ENCODE results near the gene MPPED2. TPM values are rescaled to one million over a fixed set of nuclear protein-coding genes. Genes with fewer than 3 reads are reported as not detected.
"Not testable (repeated sequence)": the region's sequence is repeated elsewhere in the genome, so short reads cannot be mapped to it uniquely, and the experiment has no call there.

The MPPED2 gene
- total and polyA plus RNA-seq, 5 donors, result 1.7 to 3.8 (median 3.5) TPM

DNA sequence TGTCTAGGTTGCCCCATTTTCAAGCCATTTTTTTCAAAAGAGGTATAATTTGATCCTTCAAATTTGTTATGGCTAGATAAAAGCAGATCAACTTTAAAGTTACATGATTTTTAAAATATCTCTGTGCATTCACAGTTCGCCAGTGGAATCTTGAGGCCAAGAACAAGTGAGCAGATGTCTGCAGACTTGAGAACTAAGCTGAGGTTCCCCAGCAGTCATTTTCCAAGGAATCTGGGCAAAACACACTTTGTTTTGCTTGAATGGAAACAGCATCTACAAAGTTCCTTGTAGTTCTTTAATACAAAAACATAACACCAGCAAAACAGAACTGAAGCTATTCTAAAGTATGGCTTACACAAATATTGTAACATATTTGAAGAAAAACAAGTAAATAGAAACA is 7.7 kb downstream of the MPPED2 start:
- intact Hi-C loops (cut with DNase I), result no loop called here

DNA sequence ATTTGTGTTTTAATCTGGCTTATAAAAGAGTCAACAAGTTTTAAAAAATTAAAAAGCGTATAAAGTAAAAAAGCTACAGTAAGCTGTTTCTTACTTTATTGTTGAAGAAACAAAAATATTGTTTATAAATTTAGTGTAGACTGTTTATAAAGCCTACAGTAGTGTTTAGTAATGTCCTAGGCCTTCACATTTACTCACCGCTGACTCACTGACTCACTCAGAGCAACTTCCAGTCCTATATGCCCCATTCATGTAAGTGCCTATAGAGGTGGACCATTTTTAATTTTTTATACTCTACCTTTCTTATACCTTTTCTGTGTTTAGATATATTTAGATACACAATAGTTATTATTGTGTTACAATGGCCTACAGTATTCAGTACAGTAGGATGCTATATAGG is 12.2 kb downstream of the MPPED2 start:
- H3K4me1 ChIP-seq (ENCODE audit: control insufficient read depth, insufficient read depth, low read length), result no peaks in the 10 kb centered on the region
- no peak overlapping the region for H3K27ac ChIP-seq (ENCODE audit: low read length)
- no peak overlapping the region for H3K4me3 ChIP-seq (ENCODE audit: low read length)
- no peaks in the 10 kb centered on the region for H3K27me3 ChIP-seq (ENCODE audit: control insufficient read depth, insufficient read depth)
- no peak for ATAC-seq
- over 99% methylated on average over 2 of the region's 2 CpGs for WGBS
- no peak for DNase-seq
- H3K9me3 ChIP-seq (ENCODE audit: control insufficient read depth, low read length), result no peaks in the 10 kb centered on the region
- intact Hi-C loops (cut with DNase I), result no loop called here

More for the DNA sequence above, 7.7 kb downstream of the MPPED2 start:
- no peaks in the 10 kb centered on the region for H3K9me3 ChIP-seq (ENCODE audit: control insufficient read depth, low read length)
- WGBS, result 87% methylated on average over 1 of the region's 1 CpG
- H3K4me1 ChIP-seq (ENCODE audit: control insufficient read depth, insufficient read depth, low read length), result no peaks in the 10 kb centered on the region
- ATAC-seq (no peak), DNase-seq (no peak)
- no peak overlapping the region for H3K4me3 ChIP-seq (ENCODE audit: low read length)
- H3K27ac ChIP-seq (ENCODE audit: low read length), result no peak overlapping the region
- no peaks in the 10 kb centered on the region for H3K27me3 ChIP-seq (ENCODE audit: control insufficient read depth, insufficient read depth)

- ATAC-seq (no peak), DNase-seq (no peak)
- no peaks in the 10 kb centered on the region for H3K9me3 ChIP-seq (ENCODE audit: control insufficient read depth, low read length)
- intact Hi-C loops (cut with DNase I), result no loop called here
- H3K4me3 ChIP-seq (ENCODE audit: low read length), result no peak overlapping the region
- H3K4me1 ChIP-seq (ENCODE audit: control insufficient read depth, insufficient read depth, low read length), result no peaks in the 10 kb centered on the region
- no peaks in the 10 kb centered on the region for H3K27me3 ChIP-seq (ENCODE audit: control insufficient read depth, insufficient read depth)
- H3K27ac ChIP-seq (ENCODE audit: low read length), result no peak overlapping the region
- WGBS, result 54% methylated on average over 8 of the region's 8 CpGs
Measured at GRCh38 chr11:30568931-30569330, 17.2 kb downstream of the MPPED2 start.

- Histone ChIP-seq H3K9me3 (ENCODE audit: control insufficient read depth, low read length) (no peaks in the 10 kb centered on the region), H3K27me3 (ENCODE audit: control insufficient read depth, insufficient read depth) (no peaks in the 10 kb centered on the region), H3K4me1 (ENCODE audit: control insufficient read depth, insufficient read depth, low read length) (no peaks in the 10 kb centered on the region), H3K27ac (ENCODE audit: low read length) (no peak overlapping the region), H3K4me3 (ENCODE audit: low read length) (no peak overlapping the region)
- DNase-seq (no peak), ATAC-seq (no peak)
- 92% methylated on average over 1 of the region's 1 CpG for WGBS
- intact Hi-C loops (cut with DNase I), result no loop called here
Measured at GRCh38 chr11:30567644-30568043, 18.5 kb downstream of the MPPED2 start.

- Histone ChIP-seq H3K4me1 (ENCODE audit: control insufficient read depth, insufficient read depth, low read length) (no peaks in the 10 kb centered on the region), H3K27ac (ENCODE audit: low read length) (no peak overlapping the region), H3K9me3 (ENCODE audit: control insufficient read depth, low read length) (no peaks in the 10 kb centered on the region), H3K27me3 (ENCODE audit: control insufficient read depth, insufficient read depth) (no peaks in the 10 kb centered on the region), H3K4me3 (ENCODE audit: low read length) (no peak overlapping the region)
- no peak for DNase-seq
- 67% methylated on average over 5 of the region's 5 CpGs for WGBS
- intact Hi-C loops (cut with DNase I), result no loop called here
- ATAC-seq, result no peak
Measured at GRCh38 chr11:30567120-30567519, 19.0 kb downstream of the MPPED2 start.

GRCh38 chr11:30566482-30566881 is 19.7 kb downstream of the MPPED2 start:
- no peaks in the 10 kb centered on the region for H3K27me3 ChIP-seq (ENCODE audit: control insufficient read depth, insufficient read depth)

DNA sequence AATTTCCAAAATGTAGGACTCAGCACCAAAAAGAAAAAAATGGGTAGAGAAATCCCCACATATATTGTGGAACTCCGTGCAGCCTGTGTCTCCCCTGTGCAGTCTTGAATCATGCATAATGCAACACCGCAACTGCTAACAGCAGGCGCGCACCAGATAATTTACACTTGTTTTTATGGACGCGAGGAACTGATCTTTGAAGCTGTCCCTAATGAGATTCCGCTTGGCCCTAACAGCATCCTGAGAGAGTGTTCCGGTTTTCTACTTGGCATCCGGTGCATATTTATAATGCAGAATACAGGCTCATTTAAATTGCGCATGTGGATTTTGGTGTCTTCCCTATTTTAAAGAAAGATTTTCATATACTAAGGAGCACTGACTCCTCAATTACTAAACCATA is 21.1 kb downstream of the MPPED2 start:
- DNase-seq (no peak), ATAC-seq (no peak)
- Histone ChIP-seq H3K27ac (ENCODE audit: low read length) (no peak overlapping the region), H3K4me3 (ENCODE audit: low read length) (no peak overlapping the region), H3K9me3 (ENCODE audit: control insufficient read depth, low read length) (no peaks in the 10 kb centered on the region), H3K27me3 (ENCODE audit: control insufficient read depth, insufficient read depth) (no peaks in the 10 kb centered on the region), H3K4me1 (ENCODE audit: control insufficient read depth, insufficient read depth, low read length) (no peaks in the 10 kb centered on the region)
- WGBS, result 70% methylated on average over 10 of the region's 10 CpGs
- intact Hi-C loops (cut with DNase I), result no loop called here

More at GRCh38 chr11:30566482-30566881, 19.7 kb downstream of the MPPED2 start:
- H3K9me3 ChIP-seq (ENCODE audit: control insufficient read depth, low read length), result no peaks in the 10 kb centered on the region
- DNase-seq, result no peak
- WGBS, result 76% methylated on average over 3 of the region's 3 CpGs
- no peak overlapping the region for H3K4me3 ChIP-seq (ENCODE audit: low read length)
- intact Hi-C loops (cut with DNase I), result no loop called here
- no peak overlapping the region for H3K27ac ChIP-seq (ENCODE audit: low read length)
- H3K4me1 ChIP-seq (ENCODE audit: control insufficient read depth, insufficient read depth, low read length), result no peaks in the 10 kb centered on the region
- no peak for ATAC-seq

- Histone ChIP-seq H3K4me3 (ENCODE audit: low read length) (no peak overlapping the region), H3K27me3 (ENCODE audit: control insufficient read depth, insufficient read depth) (no peaks in the 10 kb centered on the region), H3K4me1 (ENCODE audit: control insufficient read depth, insufficient read depth, low read length) (no peaks in the 10 kb centered on the region), H3K9me3 (ENCODE audit: control insufficient read depth, low read length) (no peaks in the 10 kb centered on the region), H3K27ac (ENCODE audit: low read length) (no peak overlapping the region)
- intact Hi-C loops (cut with DNase I), result no loop called here
- ATAC-seq (no peak), DNase-seq (no peak)
- 88% methylated on average over 1 of the region's 1 CpG for WGBS
Measured at GRCh38 chr11:30561691-30562415, 24.3 kb downstream of the MPPED2 start.

DNA sequence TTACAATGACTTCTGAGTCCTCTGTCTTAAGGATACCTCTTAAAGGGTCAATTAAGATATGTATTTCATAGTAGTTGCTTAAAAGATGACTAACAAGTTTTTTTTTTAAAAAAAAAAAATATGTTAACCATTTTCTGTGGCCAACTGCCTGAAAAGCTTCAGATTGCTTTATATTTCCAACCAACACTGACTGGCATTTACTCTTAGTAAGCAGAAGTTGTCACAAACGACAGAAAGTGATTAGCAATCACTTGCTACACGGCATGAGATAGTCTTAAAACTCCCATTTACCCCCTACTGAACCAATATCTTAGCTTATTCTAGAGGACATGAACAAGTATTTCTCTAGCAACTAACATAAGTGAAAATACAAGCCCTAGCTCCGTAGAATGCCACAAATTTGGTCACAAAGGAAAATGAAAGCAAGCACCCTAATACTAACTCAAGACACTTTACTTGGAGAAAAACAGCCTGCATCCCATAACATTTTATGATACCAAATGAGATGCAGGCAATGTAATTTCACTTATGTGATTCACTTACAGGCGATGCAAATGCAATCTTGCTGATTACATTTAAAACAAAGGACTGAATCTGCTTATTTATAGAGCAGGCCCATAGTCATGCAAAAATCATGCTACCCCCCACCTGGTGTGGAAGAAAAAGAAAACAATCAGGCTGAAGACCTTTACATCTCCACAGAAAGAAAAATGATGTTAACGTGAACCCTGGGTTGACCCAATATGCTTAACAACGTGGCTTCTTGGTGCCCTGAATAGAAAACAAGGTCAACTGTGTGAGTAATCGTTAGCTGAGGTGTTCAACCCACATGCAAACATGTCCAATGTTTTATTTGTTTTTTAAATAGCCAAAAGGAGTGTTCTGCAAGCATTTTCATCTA is 25.7 kb downstream of the MPPED2 start:
- Histone ChIP-seq H3K27me3 (ENCODE audit: control insufficient read depth, insufficient read depth) (no peaks in the 10 kb centered on the region), H3K27ac (ENCODE audit: low read length) (no peak overlapping the region), H3K4me3 (ENCODE audit: low read length) (peak overlapping the region; percentile 41), H3K9me3 (ENCODE audit: control insufficient read depth, low read length) (no peaks in the 10 kb centered on the region), H3K4me1 (ENCODE audit: control insufficient read depth, insufficient read depth, low read length) (no peaks in the 10 kb centered on the region)
- WGBS, result 39% methylated on average over 7 of the region's 7 CpGs
- intact Hi-C loops (cut with DNase I), result no loop called here
- ATAC-seq (no peak), DNase-seq (no peak)

DNA sequence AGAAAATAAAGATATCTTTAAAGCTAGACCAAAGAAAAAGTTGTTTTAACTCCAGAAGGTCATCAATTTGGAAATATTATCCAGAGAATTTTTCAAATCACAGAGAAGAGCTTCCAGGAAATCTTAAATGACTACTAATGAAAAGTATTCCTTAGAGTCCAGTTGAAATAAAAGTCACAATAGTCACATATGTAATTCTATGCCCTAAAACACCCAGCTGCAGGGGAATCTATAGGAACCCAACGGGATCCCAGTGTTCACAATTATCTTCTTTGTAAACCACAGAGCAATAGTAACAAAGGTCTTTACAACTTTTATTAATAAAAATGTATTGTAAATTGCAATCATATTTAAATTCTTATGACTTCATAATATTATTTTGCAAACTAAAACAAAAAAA is 27.1 kb downstream of the MPPED2 start:
- Histone ChIP-seq H3K27ac (ENCODE audit: low read length) (no peak overlapping the region), H3K4me3 (ENCODE audit: low read length) (no peak overlapping the region), H3K27me3 (ENCODE audit: control insufficient read depth, insufficient read depth) (no peaks in the 10 kb centered on the region), H3K9me3 (ENCODE audit: control insufficient read depth, low read length) (no peaks in the 10 kb centered on the region), H3K4me1 (ENCODE audit: control insufficient read depth, insufficient read depth, low read length) (peaks cover 1% of the 10 kb centered on the region)
- WGBS, result 95% methylated on average over 1 of the region's 1 CpG
- no peak for DNase-seq
- intact Hi-C loops (cut with DNase I), result no loop called here
- ATAC-seq, result no peak

- DNase-seq; H3K27me3 ChIP-seq (ENCODE audit: control insufficient read depth, insufficient read depth); intact Hi-C loops (cut with DNase I); H3K9me3 ChIP-seq (ENCODE audit: control insufficient read depth, low read length); H3K27ac ChIP-seq (ENCODE audit: low read length); H3K4me1 ChIP-seq (ENCODE audit: control insufficient read depth, insufficient read depth, low read length); H3K4me3 ChIP-seq (ENCODE audit: low read length); ATAC-seq: not testable (repeated sequence)
- 89% methylated on average over 6 of the region's 6 CpGs for whole genome bisulfite sequencing
Measured at GRCh38 chr11:30554587-30554986, 31.6 kb downstream of the MPPED2 start.

Data from right cardiac atrium (tissue), 5 donors.